DOHH2 (cell line): ENCODE results near the gene FBN3.
A peak's percentile ranks its signal among the peaks of the same experiment; 100 is the strongest.
"Not testable (repeated sequence)": the region's sequence is repeated elsewhere in the genome, so short reads cannot be mapped to it uniquely, and the experiment has no call there.

Source experiments
- H3F3A ChIP-seq: fragments of 200-600 bp; sonication (generic), shearing (Covaris generic); 2 replicates; pipeline ENCODE4 v1.6.0; 2016; ENCODE audit warnings: antibody characterized with exemption, mild to moderate bottlenecking; ENCODE audit not compliant: control insufficient read depth, insufficient read depth
- H3K27ac ChIP-seq: fragments of 200-600 bp; sonication (generic); 2 replicates; pipeline ENCODE4 v1.5.1; 2014; ENCODE audit warnings: low read depth, mild to moderate bottlenecking, low read length, moderate library complexity
- H3K27me3 ChIP-seq: fragments of 200-600 bp; sonication (generic); 2 replicates; pipeline ENCODE4 v1.6.1; 2014; ENCODE audit warnings: mild to moderate bottlenecking, low read length, mixed read lengths; ENCODE audit not compliant: control insufficient read depth
- H3K36me3 ChIP-seq: fragments of 200-600 bp; sonication (generic); 2 replicates; pipeline ENCODE4 v1.6.1; 2014; ENCODE audit warnings: mild to moderate bottlenecking, low read length, moderate library complexity, mixed read lengths; ENCODE audit not compliant: control insufficient read depth
- H3K4me1 ChIP-seq: fragments of 200-600 bp; sonication (generic); 2 replicates; pipeline ENCODE4 v1.6.1; 2014; ENCODE audit warnings: mild to moderate bottlenecking, low read length, mixed read lengths; ENCODE audit not compliant: control insufficient read depth
- H3K4me2 ChIP-seq: fragments of 200-600 bp; sonication (generic); 2 replicates; pipeline ENCODE4 v1.6.0; 2014; ENCODE audit warnings: mild to moderate bottlenecking, low read length, moderate library complexity
- H3K4me3 ChIP-seq: fragments of 200-600 bp; sonication (generic); 2 replicates; pipeline ENCODE4 v1.5.1; 2014; ENCODE audit warnings: mild to moderate bottlenecking, low read length, mixed read lengths
- H3K79me2 ChIP-seq: fragments of 200-600 bp; sonication (generic); 2 replicates; pipeline ENCODE4 v1.6.1; 2014; ENCODE audit warnings: mild to moderate bottlenecking, low read length, mixed read lengths; ENCODE audit not compliant: control insufficient read depth
- H3K9me2 ChIP-seq: fragments of 200-600 bp; sonication (generic); replicated peaks from 2 replicates; pipeline ENCODE4 v1.6.1; 2014; ENCODE audit warnings: mild to moderate bottlenecking, low read length, mixed read lengths; ENCODE audit not compliant: control insufficient read depth
- H3K9me3 ChIP-seq: fragments of 200-600 bp; sonication (generic); 2 replicates; pipeline ENCODE4 v1.6.1; 2014; ENCODE audit warnings: antibody characterized with exemption, low read length, mixed read lengths; ENCODE audit not compliant: control insufficient read depth, insufficient read depth
- H4K20me1 ChIP-seq: fragments of 200-600 bp; sonication (generic); 2 replicates; pipeline ENCODE4 v1.6.0; 2014; ENCODE audit warnings: low read depth, mild to moderate bottlenecking, antibody characterized with exemption, low read length, moderate library complexity; ENCODE audit not compliant: control insufficient read depth, insufficient read depth
- EZH2phosphoT487 ChIP-seq: fragments of 200-600 bp; sonication (generic); IDR thresholded peaks from 2 replicates; pipeline ENCODE4 v1.6.1; 2017; ENCODE audit warnings: borderline replicate concordance, mild to moderate bottlenecking, antibody characterized with exemption, low read length, moderate library complexity, mixed read lengths
- TF ChIP-seq, protein P1 (sequence below): fragments of 200-600 bp; sonication (generic); IDR thresholded peaks from one replicate; pipeline ENCODE4 v1.5.1; 2014; ENCODE audit warnings: antibody characterized with exemption, mild to moderate bottlenecking, low read depth, low read length; ENCODE audit not compliant: poor library complexity, severe bottlenecking

FBN3 gene

GRCh38 chr19:8161135-8161646, 11.8 kb upstream of the FBN3 start:
- Histone ChIP-seq H3K4me2 (peak overlapping the region; percentile 53), H3K27me3 (peaks cover 4% of the 10 kb centered on the region; the same call in 1 of the 2 replicates), H3K79me2 (no peaks in the 10 kb centered on the region), H3K4me1 (peaks cover 11% of the 10 kb centered on the region), H3K4me3 (peak overlapping the region; percentile 52), H3K27ac (peak overlapping the region; percentile 62), H3K36me3 (no peaks in the 10 kb centered on the region), H3K9me3 (peaks cover 8% of the 10 kb centered on the region; the same call in 1 of the 2 replicates), H3F3A (0 out of 2 replicates have a peak, but pooled peaks cover 4% of the 10 kb centered on the region), H3K9me2 (no peaks in the 10 kb centered on the region), H4K20me1 (no peaks in the 10 kb centered on the region)
- TF ChIP-seq EZH2phosphoT487: no peak
- TF ChIP-seq, protein P1, sequence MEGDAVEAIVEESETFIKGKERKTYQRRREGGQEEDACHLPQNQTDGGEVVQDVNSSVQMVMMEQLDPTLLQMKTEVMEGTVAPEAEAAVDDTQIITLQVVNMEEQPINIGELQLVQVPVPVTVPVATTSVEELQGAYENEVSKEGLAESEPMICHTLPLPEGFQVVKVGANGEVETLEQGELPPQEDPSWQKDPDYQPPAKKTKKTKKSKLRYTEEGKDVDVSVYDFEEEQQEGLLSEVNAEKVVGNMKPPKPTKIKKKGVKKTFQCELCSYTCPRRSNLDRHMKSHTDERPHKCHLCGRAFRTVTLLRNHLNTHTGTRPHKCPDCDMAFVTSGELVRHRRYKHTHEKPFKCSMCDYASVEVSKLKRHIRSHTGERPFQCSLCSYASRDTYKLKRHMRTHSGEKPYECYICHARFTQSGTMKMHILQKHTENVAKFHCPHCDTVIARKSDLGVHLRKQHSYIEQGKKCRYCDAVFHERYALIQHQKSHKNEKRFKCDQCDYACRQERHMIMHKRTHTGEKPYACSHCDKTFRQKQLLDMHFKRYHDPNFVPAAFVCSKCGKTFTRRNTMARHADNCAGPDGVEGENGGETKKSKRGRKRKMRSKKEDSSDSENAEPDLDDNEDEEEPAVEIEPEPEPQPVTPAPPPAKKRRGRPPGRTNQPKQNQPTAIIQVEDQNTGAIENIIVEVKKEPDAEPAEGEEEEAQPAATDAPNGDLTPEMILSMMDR: no peak

GRCh38 chr19:8159322-8159721, 9.9 kb upstream of the FBN3 start:
- H3K79me2 ChIP-seq, H3K9me3 ChIP-seq, H3K36me3 ChIP-seq, H3K4me2 ChIP-seq, H3F3A ChIP-seq, H4K20me1 ChIP-seq, H3K27ac ChIP-seq, H3K27me3 ChIP-seq, H3K4me3 ChIP-seq, H3K9me2 ChIP-seq: not testable (repeated sequence)
- H3K4me1 ChIP-seq: peaks cover 16% of the 10 kb centered on the region

DNA sequence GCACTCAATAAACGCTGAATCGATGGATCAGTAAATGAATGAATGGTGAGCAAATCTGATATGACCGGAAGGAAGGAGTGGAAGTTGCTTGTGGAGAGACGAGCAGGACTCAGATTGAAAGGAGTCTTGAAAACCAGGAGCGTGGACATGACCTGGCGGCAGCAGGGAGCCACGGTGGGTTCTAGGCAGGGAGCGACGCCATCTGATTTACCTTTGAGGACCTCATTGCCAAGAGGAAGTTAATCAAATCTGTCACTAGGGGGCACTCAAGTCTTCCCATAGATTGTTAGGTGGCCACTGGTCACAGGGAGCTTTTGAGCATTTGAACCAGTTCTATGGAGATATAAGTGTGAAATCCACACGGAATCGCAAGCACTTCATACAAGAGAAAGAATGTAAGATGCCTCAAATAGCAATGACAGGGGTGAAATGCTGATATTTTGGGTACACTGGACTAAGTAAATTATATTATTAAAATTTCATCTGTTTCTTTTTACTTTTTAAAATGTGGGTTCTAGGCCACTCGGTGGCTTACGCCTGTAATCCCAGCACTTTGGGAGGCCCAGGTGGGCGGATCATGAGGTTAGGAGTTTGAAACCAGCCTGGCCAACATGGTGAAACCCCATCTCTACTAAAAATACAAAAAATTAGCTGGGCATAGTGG, 9.2 kb upstream of the FBN3 start:
- peaks cover 16% of the 10 kb centered on the region for H3K4me1 ChIP-seq
- TF ChIP-seq EZH2phosphoT487: no peak
- TF ChIP-seq, protein P1: peak; percentile 79
- peaks cover 4% of the 10 kb centered on the region; the same call in 1 of the 2 replicates for H3K27me3 ChIP-seq
- 0 out of 2 replicates have a peak, but pooled peaks cover 4% of the 10 kb centered on the region for H3F3A ChIP-seq
- no peaks in the 10 kb centered on the region for H4K20me1 ChIP-seq
- no peak overlapping the region for H3K4me2 ChIP-seq
- no peaks in the 10 kb centered on the region for H3K36me3 ChIP-seq
- peaks cover 8% of the 10 kb centered on the region; the same call in 1 of the 2 replicates for H3K9me3 ChIP-seq
- no peaks in the 10 kb centered on the region for H3K79me2 ChIP-seq
- H3K27ac ChIP-seq: no peak overlapping the region
- H3K9me2 ChIP-seq: no peaks in the 10 kb centered on the region
- H3K4me3 ChIP-seq: no peak overlapping the region

DNA sequence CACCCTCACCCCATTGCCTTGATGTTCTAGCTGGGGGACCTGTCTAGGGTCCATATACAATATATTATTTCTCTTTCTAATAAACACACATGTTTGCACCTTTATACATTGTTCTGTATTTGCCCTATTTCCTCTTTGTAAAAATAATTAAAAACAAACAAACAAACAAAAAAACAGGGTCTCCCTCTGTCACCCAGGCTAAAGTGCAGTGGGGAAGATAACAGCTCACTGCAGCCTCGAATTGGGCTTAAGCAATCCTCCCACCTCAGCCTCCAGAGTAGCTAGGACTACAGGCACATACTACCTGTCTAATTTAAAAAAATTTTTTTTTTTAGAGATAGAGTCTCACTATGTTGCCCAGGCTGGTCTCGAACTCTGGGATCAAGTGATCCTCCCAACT, 5.9 kb upstream of the FBN3 start:
- Histone ChIP-seq H3K4me3 (no peak overlapping the region), H3K4me1 (peaks cover 5% of the 10 kb centered on the region), H3K9me2 (no peaks in the 10 kb centered on the region), H3K27me3 (peaks cover 14% of the 10 kb centered on the region; the same call in 1 of the 2 replicates), H3K79me2 (no peaks in the 10 kb centered on the region), H3F3A (0 out of 2 replicates have a peak, but pooled peaks cover 4% of the 10 kb centered on the region), H3K9me3 (no peaks in the 10 kb centered on the region), H3K27ac (no peak overlapping the region), H4K20me1 (no peaks in the 10 kb centered on the region), H3K4me2 (no peak overlapping the region), H3K36me3 (no peaks in the 10 kb centered on the region)
- TF ChIP-seq, protein P1: no peak
- TF ChIP-seq EZH2phosphoT487: no peak
